Natural killer cell treated with Interleukin-12 subunit alpha and Interleukin-12 subunit beta and Interleukin-15 and Interleukin-18, amount 100 ng/mL, for 72 hours (primary cell): ENCODE measurements around the gene PODN. TPM values are rescaled to one million over a fixed set of nuclear protein-coding genes. Genes with fewer than 3 reads are reported as not detected.

Experiments
- ATAC-seq, 2 donors: fragments of 150-1000 bp; cut with Tn5 transposase in 1 of 2; sonication (Bioruptor Pico), chemical (Tn5 transposase) in 1 of 2; 2 replicates each; pipeline ENCODE4 v1.10.0; 2021
- DNase-seq: peaks from one replicate; pipeline ENCODE4 v3.0.0; 2022; ENCODE audit warnings: low spot score
- H3K27ac Mint-ChIP-seq, 2 donors: 1 replicate in 1 of 2; 2 replicates in 1 of 2; pipeline ENCODE4 v1.8.0; 2022; ENCODE audit warnings: mixed read lengths in 2 of 2, mild to moderate bottlenecking in 1 of 2, moderate library complexity in 1 of 2
- H3K27me3 Mint-ChIP-seq, 2 donors: 1 replicate in 1 of 2; 2 replicates in 1 of 2; pipeline ENCODE4 v1.8.0; 2022; ENCODE audit warnings: mixed read lengths in 2 of 2
- H3K36me3 Mint-ChIP-seq: one replicate; pipeline ENCODE4 v1.8.0; 2022; ENCODE audit warnings: mixed read lengths
- H3K4me1 Mint-ChIP-seq, 2 donors: 1 replicate in 1 of 2; 2 replicates in 1 of 2; pipeline ENCODE4 v1.8.0; 2022; ENCODE audit warnings: low read depth in 2 of 2, mixed read lengths in 2 of 2, mild to moderate bottlenecking in 1 of 2
- H3K4me3 Mint-ChIP-seq: one replicate; pipeline ENCODE4 v1.8.0; 2022; ENCODE audit warnings: mixed read lengths
- H3K9me3 Mint-ChIP-seq: 2 replicates; pipeline ENCODE4 v1.8.0; 2022; ENCODE audit warnings: mixed read lengths
- total RNA-seq, 2 donors: library from RNA; stranded (reverse); gene quantifications; one replicate each; pipeline ENCODE4 v1.2.3, GENCODE V29; 2022

Gene PODN
- total RNA-seq, 2 donors from 2014 or later, result not detected

- H3K4me3 Mint-ChIP-seq, result no peak overlapping the region
- no peak overlapping the region for H3K27ac Mint-ChIP-seq
- no peaks in the 10 kb centered on the region for H3K9me3 Mint-ChIP-seq
- ATAC-seq (no peak), DNase-seq (no peak)
- no peaks in the 10 kb centered on the region for H3K4me1 Mint-ChIP-seq
- H3K27me3 Mint-ChIP-seq, result no peaks in the 10 kb centered on the region
- H3K36me3 Mint-ChIP-seq, result no peaks in the 10 kb centered on the region
Measured at GRCh38 chr1:53074313-53075154, 12.5 kb downstream of the PODN start.

GRCh38 chr1:53075206-53075605 is 13.2 kb downstream of the PODN start:
- no peak for DNase-seq
- Mint-ChIP-seq H3K36me3 (no peaks in the 10 kb centered on the region), H3K27me3 (no peaks in the 10 kb centered on the region), H3K4me3 (no peak overlapping the region), H3K27ac (no peak overlapping the region), H3K9me3 (no peaks in the 10 kb centered on the region), H3K4me1 (no peaks in the 10 kb centered on the region)
- ATAC-seq, result no peak

- Mint-ChIP-seq H3K36me3 (no peaks in the 10 kb centered on the region), H3K4me3 (no peak overlapping the region), H3K27ac (no peak overlapping the region), H3K4me1 (no peaks in the 10 kb centered on the region), H3K9me3 (no peaks in the 10 kb centered on the region), H3K27me3 (no peaks in the 10 kb centered on the region)
- ATAC-seq, result no peak
- DNase-seq, result no peak
Measured at GRCh38 chr1:53075761-53076163, 13.7 kb downstream of the PODN start.

- no peaks in the 10 kb centered on the region for H3K4me1 Mint-ChIP-seq
- ATAC-seq (no peak), DNase-seq (no peak)
- no peaks in the 10 kb centered on the region for H3K27me3 Mint-ChIP-seq
- no peak overlapping the region for H3K27ac Mint-ChIP-seq
- no peaks in the 10 kb centered on the region for H3K9me3 Mint-ChIP-seq
- H3K36me3 Mint-ChIP-seq, result no peaks in the 10 kb centered on the region
- no peak overlapping the region for H3K4me3 Mint-ChIP-seq
Measured at GRCh38 chr1:53076165-53076564, 14.2 kb downstream of the PODN start.

- no peak for ATAC-seq
Measured at GRCh38 chr1:53076721-53077598, 14.9 kb downstream of the PODN start.

GRCh38 chr1:53077599-53077965 is 15.6 kb downstream of the PODN start:
- Mint-ChIP-seq H3K4me1 (peaks cover 0 to 2% of the 10 kb centered on the region in 2 donors), H3K27me3 (no peaks in the 10 kb centered on the region), H3K9me3 (no peaks in the 10 kb centered on the region), H3K36me3 (no peaks in the 10 kb centered on the region), H3K27ac (no peak overlapping the region), H3K4me3 (no peak overlapping the region)
- ATAC-seq (no peak), DNase-seq (no peak)

More at GRCh38 chr1:53076721-53077598, 14.9 kb downstream of the PODN start:
- DNase-seq, result no peak
- Mint-ChIP-seq H3K27me3 (no peaks in the 10 kb centered on the region), H3K36me3 (no peaks in the 10 kb centered on the region), H3K9me3 (no peaks in the 10 kb centered on the region), H3K4me1 (no peaks in the 10 kb centered on the region), H3K4me3 (no peak overlapping the region), H3K27ac (no peak overlapping the region)

GRCh38 chr1:53078333-53079101 is 16.5 kb downstream of the PODN start:
- Mint-ChIP-seq H3K9me3 (no peaks in the 10 kb centered on the region), H3K4me3 (no peak overlapping the region), H3K27me3 (no peaks in the 10 kb centered on the region), H3K27ac (no peak overlapping the region), H3K4me1 (peaks cover 8 to 11% of the 10 kb centered on the region in 2 donors), H3K36me3 (no peaks in the 10 kb centered on the region)
- ATAC-seq, result no peak
- no peak for DNase-seq

- Mint-ChIP-seq H3K27ac (no peak overlapping the region), H3K4me1 (peaks cover 11 to 15% of the 10 kb centered on the region in 2 donors), H3K4me3 (no peak overlapping the region), H3K27me3 (no peaks in the 10 kb centered on the region), H3K36me3 (no peaks in the 10 kb centered on the region), H3K9me3 (no peaks in the 10 kb centered on the region)
- DNase-seq (no peak), ATAC-seq (no peak)
Measured at GRCh38 chr1:53079251-53079650, 17.2 kb downstream of the PODN start.

GRCh38 chr1:53080041-53080440 is 18.0 kb downstream of the PODN start:
- Mint-ChIP-seq H3K4me1 (peaks cover 19 to 23% of the 10 kb centered on the region in 2 donors), H3K36me3 (no peaks in the 10 kb centered on the region), H3K9me3 (no peaks in the 10 kb centered on the region), H3K4me3 (no peak overlapping the region), H3K27ac (no peak overlapping the region), H3K27me3 (no peaks in the 10 kb centered on the region)
- no peak for DNase-seq
- no peak for ATAC-seq

GRCh38 chr1:53080769-53081168 is 18.8 kb downstream of the PODN start:
- ATAC-seq (no peak), DNase-seq (no peak)
- no peaks in the 10 kb centered on the region for H3K27me3 Mint-ChIP-seq
- no peaks in the 10 kb centered on the region for H3K36me3 Mint-ChIP-seq
- peaks cover 19 to 24% of the 10 kb centered on the region in 2 donors for H3K4me1 Mint-ChIP-seq
- no peak overlapping the region for H3K27ac Mint-ChIP-seq
- H3K4me3 Mint-ChIP-seq, result no peak overlapping the region
- no peaks in the 10 kb centered on the region for H3K9me3 Mint-ChIP-seq

GRCh38 chr1:53081384-53082066 is 19.5 kb downstream of the PODN start:
- Mint-ChIP-seq H3K27me3 (no peaks in the 10 kb centered on the region), H3K4me1 (peaks cover 19 to 24% of the 10 kb centered on the region in 2 donors)
- ATAC-seq, result no peak

GRCh38 chr1:53082826-53083455 is 20.9 kb downstream of the PODN start:
- H3K4me3 Mint-ChIP-seq, result peak overlapping the region; percentile 31
- peak overlapping the region in 1 of 2 donors; percentile 52 for H3K27ac Mint-ChIP-seq
- no peaks in the 10 kb centered on the region for H3K27me3 Mint-ChIP-seq
- H3K9me3 Mint-ChIP-seq, result no peaks in the 10 kb centered on the region
- no peak for DNase-seq
- H3K36me3 Mint-ChIP-seq, result no peaks in the 10 kb centered on the region
- H3K4me1 Mint-ChIP-seq, result peaks cover 19 to 24% of the 10 kb centered on the region in 2 donors
- ATAC-seq, result no peak

More at GRCh38 chr1:53081384-53082066, 19.5 kb downstream of the PODN start:
- H3K36me3 Mint-ChIP-seq, result no peaks in the 10 kb centered on the region
- H3K27ac Mint-ChIP-seq, result no peak overlapping the region
- H3K4me3 Mint-ChIP-seq, result no peak overlapping the region
- peak; percentile 50 for DNase-seq
- H3K9me3 Mint-ChIP-seq, result no peaks in the 10 kb centered on the region
